ENCODE measurements around the gene SYT4. TPM values are rescaled to one million over a fixed set of nuclear protein-coding genes. Genes with fewer than 3 reads are reported as not detected.
A peak's percentile ranks its signal among the peaks of the same experiment; 100 is the strongest.

SYT4 gene
- total and polyA plus RNA-seq, 2 of the 8 experiments (the other 6 are each of a cell fraction or from before 2014, with no cell fraction given): 2.4 to 10.2 TPM

GRCh38 chr18:43277164-43277600 is at the start of gene SYT4 (continued):
- no peak for TF ChIP-seq USF2 (IDR thresholded peaks at IDR 0.05; ENCODE audit: low read length)
- no peak for TF ChIP-seq FOSL1 (IDR thresholded peaks at IDR 0.05; ENCODE audit: insufficient read depth, low read depth, low read length)
- no peak for TF ChIP-seq TCF12 (IDR thresholded peaks at IDR 0.05; ENCODE audit: low read depth, low read length)
- TF ChIP-seq HDAC6 (IDR thresholded peaks at IDR 0.05; ENCODE audit: low read depth, low read length): no peak
- no peak for TF ChIP-seq SRF (IDR thresholded peaks at IDR 0.05; ENCODE audit: low read depth, low read length)
- peak; percentile 53 for TF ChIP-seq KDM4A (IDR thresholded peaks at IDR 0.05; ENCODE audit: low read depth, low read length, severe bottlenecking)
- no peak for TF ChIP-seq CTCF (IDR thresholded peaks at IDR 0.05; ENCODE audit: control extremely low read depth in 1 of 3, insufficient read depth in 1 of 3, low read depth in 1 of 3, low read length in 3 of 3)
- TF ChIP-seq SP1 (IDR thresholded peaks at IDR 0.05; ENCODE audit: low read depth, low read length): 0 out of 2 replicates have a peak, but pooled peaks have one; percentile 24
- peak; percentile 50; the same call in 1 of the 2 replicates for TF ChIP-seq ATF2 (IDR thresholded peaks at IDR 0.05; ENCODE audit: low read length)
- no peak for TF ChIP-seq RXRA (IDR thresholded peaks at IDR 0.05; ENCODE audit: insufficient read depth, low read depth, low read length)
- TF ChIP-seq JUN (IDR thresholded peaks at IDR 0.05; ENCODE audit: low read depth, low read length): no peak
- no peak for TF ChIP-seq SP4 (IDR thresholded peaks at IDR 0.05; ENCODE audit: low read length)
- TF ChIP-seq RNF2 (IDR thresholded peaks at IDR 0.05; ENCODE audit: borderline replicate concordance, low read depth, low read length, missing control alignments, poor library complexity, severe bottlenecking): no peak
- no peak for TF ChIP-seq POLR2AphosphoS5 (IDR thresholded peaks at IDR 0.05; ENCODE audit: low read depth, low read length)
- TF ChIP-seq CREB1 (IDR thresholded peaks at IDR 0.05): peak; percentile 81; the same call in 1 of the 2 replicates
- TF ChIP-seq SP2 (IDR thresholded peaks at IDR 0.05; ENCODE audit: low read length): no peak

All from H1 (cell line).